ENCODE measurements around the gene ZYG11A.

ZYG11A gene

DNA sequence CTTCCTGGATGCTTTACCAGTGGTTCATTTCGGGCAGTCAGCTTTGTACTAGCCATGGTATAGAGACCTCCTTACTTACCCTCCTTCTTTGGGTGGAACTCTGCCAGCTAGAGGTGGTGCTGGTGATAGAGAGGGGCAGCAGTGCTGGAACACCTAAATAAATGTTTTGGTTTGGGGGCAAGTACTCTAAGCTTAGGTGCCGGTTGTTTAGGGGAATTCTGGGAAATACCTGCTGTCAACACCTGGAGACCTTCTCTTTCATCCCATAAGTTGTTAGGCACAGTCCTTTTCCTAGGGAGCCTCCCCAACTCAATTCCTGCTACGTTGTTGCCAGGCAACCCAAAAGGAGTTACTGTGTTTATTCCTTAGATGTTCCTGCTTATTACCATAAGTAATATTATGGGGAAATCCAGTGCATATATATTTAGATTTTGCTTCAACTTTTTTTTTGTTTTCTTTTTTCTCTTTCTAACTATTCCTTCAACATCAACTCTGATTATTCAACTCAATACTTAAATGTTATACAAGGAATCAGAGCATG, 101.4 kb downstream of the ZYG11A start:
- no peaks in the 10 kb centered on the region for H3K36me3 ChIP-seq (ENCODE audit: low read length)
- H3K9me3 ChIP-seq (ENCODE audit: insufficient read depth, low read length), result no peaks in the 10 kb centered on the region
- no peak overlapping the region for H3K4me3 ChIP-seq (ENCODE audit: insufficient read depth, low read length, poor library complexity, severe bottlenecking)
- no peak overlapping the region for H3K9ac ChIP-seq (ENCODE audit: low read length)
- H2AFZ ChIP-seq (ENCODE audit: low read depth, low read length, severe bottlenecking), result no peak overlapping the region
- no peak for TF ChIP-seq EZH2phosphoT487 (conservative IDR thresholded peaks at IDR 0.05; ENCODE audit: low read length)
- TF ChIP-seq, protein P1, sequence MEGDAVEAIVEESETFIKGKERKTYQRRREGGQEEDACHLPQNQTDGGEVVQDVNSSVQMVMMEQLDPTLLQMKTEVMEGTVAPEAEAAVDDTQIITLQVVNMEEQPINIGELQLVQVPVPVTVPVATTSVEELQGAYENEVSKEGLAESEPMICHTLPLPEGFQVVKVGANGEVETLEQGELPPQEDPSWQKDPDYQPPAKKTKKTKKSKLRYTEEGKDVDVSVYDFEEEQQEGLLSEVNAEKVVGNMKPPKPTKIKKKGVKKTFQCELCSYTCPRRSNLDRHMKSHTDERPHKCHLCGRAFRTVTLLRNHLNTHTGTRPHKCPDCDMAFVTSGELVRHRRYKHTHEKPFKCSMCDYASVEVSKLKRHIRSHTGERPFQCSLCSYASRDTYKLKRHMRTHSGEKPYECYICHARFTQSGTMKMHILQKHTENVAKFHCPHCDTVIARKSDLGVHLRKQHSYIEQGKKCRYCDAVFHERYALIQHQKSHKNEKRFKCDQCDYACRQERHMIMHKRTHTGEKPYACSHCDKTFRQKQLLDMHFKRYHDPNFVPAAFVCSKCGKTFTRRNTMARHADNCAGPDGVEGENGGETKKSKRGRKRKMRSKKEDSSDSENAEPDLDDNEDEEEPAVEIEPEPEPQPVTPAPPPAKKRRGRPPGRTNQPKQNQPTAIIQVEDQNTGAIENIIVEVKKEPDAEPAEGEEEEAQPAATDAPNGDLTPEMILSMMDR (IDR thresholded peaks at IDR 0.05; ENCODE audit: insufficient read depth, low read length, poor library complexity, severe bottlenecking), result no peak
- H3K27me3 ChIP-seq (ENCODE audit: low read length), result no peaks in the 10 kb centered on the region
- H3F3A ChIP-seq (ENCODE audit: insufficient read depth), result no peaks in the 10 kb centered on the region
- no peak overlapping the region for H3K4me2 ChIP-seq (ENCODE audit: low read depth, low read length, poor library complexity, severe bottlenecking)
- H3K27ac ChIP-seq (ENCODE audit: low read depth, low read length), result no peak overlapping the region
- H3K9me2 ChIP-seq (replicated peaks; ENCODE audit: insufficient read depth, low read length), result no peaks in the 10 kb centered on the region
- no peaks in the 10 kb centered on the region for H4K20me1 ChIP-seq (ENCODE audit: low read depth, low read length)
- no peaks in the 10 kb centered on the region for H3K79me2 ChIP-seq (ENCODE audit: insufficient read depth, low read length)

DNA sequence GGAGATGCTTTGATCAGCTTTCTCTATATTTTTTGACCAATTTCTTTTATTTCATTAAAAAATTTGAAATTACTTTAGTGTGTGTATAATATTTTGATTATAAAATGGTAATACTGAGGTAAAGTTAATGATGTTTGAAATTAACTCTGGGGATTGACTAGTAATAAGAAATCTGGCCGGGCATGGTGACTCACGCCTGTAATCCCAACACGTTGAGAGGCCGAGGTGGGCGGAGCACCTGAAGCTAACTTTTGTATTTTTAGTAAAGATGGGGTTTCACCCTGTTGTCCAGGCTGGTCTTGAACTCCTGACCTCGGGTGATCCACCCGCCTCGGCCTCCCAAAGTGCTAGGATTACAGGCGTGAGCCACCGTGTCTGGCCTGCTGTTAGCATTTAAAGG, 102.0 kb downstream of the ZYG11A start:
- Histone ChIP-seq H3K79me2 (ENCODE audit: insufficient read depth, low read length) (no peaks in the 10 kb centered on the region), H3K36me3 (ENCODE audit: low read length) (no peaks in the 10 kb centered on the region), H3K9me3 (ENCODE audit: insufficient read depth, low read length) (no peaks in the 10 kb centered on the region), H3K27ac (ENCODE audit: low read depth, low read length) (no peak overlapping the region), H2AFZ (ENCODE audit: low read depth, low read length, severe bottlenecking) (no peak overlapping the region), H3F3A (ENCODE audit: insufficient read depth) (no peaks in the 10 kb centered on the region), H4K20me1 (ENCODE audit: low read depth, low read length) (no peaks in the 10 kb centered on the region), H3K27me3 (ENCODE audit: low read length) (no peaks in the 10 kb centered on the region), H3K4me3 (ENCODE audit: insufficient read depth, low read length, poor library complexity, severe bottlenecking) (no peak overlapping the region), H3K9ac (ENCODE audit: low read length) (no peak overlapping the region), H3K9me2 (replicated peaks; ENCODE audit: insufficient read depth, low read length) (no peaks in the 10 kb centered on the region), H3K4me2 (ENCODE audit: low read depth, low read length, poor library complexity, severe bottlenecking) (no peak overlapping the region)
- TF ChIP-seq, protein P1 (IDR thresholded peaks at IDR 0.05; ENCODE audit: insufficient read depth, low read length, poor library complexity, severe bottlenecking), result no peak
- no peak for TF ChIP-seq EZH2phosphoT487 (conservative IDR thresholded peaks at IDR 0.05; ENCODE audit: low read length)

Measured in SU-DHL-6 (cell line).